Gastroesophageal sphincter (tissue), 4 donors: ENCODE results near the gene ASB16. TPM values are rescaled to one million over a fixed set of nuclear protein-coding genes. Genes with fewer than 3 reads are reported as not detected.

Source experiments
- ATAC-seq: fragments of 150-250 bp; one replicate; pipeline ENCODE4 v1.9.1; 2016; ENCODE audit warnings: mild to moderate bottlenecking, moderate library complexity
- H3K27ac ChIP-seq, 4 donors: fragments of 200-600 bp; sonication (generic) in 3 of 4; 1 replicate in 3 of 4; 2 replicates in 1 of 4; pipeline ENCODE4 v1.5.1; 2016 to 2019
- H3K27me3 ChIP-seq: fragments of 200-600 bp; sonication (generic); one replicate; pipeline ENCODE4 v1.5.1; 2019
- H3K36me3 ChIP-seq, 2 donors: fragments of 200-600 bp; sonication (generic); one replicate each; pipeline ENCODE4 v1.5.1; 2019; ENCODE audit warnings: control low read depth in 1 of 2
- H3K4me1 ChIP-seq, 3 donors: fragments of 200-600 bp; sonication (generic); 1 replicate in 2 of 3; 2 replicates in 1 of 3; pipeline ENCODE4 v1.5.1; 2016 to 2019; ENCODE audit warnings: control low read depth in 2 of 3
- H3K4me3 ChIP-seq, 2 donors: fragments of 200-600 bp; sonication (generic); one replicate each; pipeline ENCODE4 v1.5.1; 2019; ENCODE audit warnings: mild to moderate bottlenecking in 1 of 2, moderate library complexity in 1 of 2
- H3K9me3 ChIP-seq, 3 donors: fragments of 200-600 bp; sonication (generic); one replicate each; pipeline ENCODE4 v1.5.1; 2017 to 2019; ENCODE audit warnings: control low read depth in 2 of 3
- CTCF ChIP-seq, 4 experiments: fragments of 200-600 bp in 2 of 4; fragments of 450-650 bp in 2 of 4; sonication (generic) in 1 of 4; IDR thresholded peaks; one replicate each; pipeline ENCODE4 v1.5.1; 2017 to 2019; ENCODE audit warnings: antibody characterized with exemption in 4 of 4, mild to moderate bottlenecking in 2 of 4, moderate library complexity in 2 of 4
- EP300 ChIP-seq: sonication (generic); formaldehyde crosslinking; IDR thresholded peaks from one replicate; pipeline ENCODE4 v1.6.1; 2017; ENCODE audit warnings: antibody characterized with exemption, mild to moderate bottlenecking
- POLR2A ChIP-seq, 2 donors: fragments of 450-650 bp; IDR thresholded peaks; one replicate each; pipeline ENCODE4 v1.6.1; 2017; ENCODE audit warnings: antibody characterized with exemption in 2 of 2, mild to moderate bottlenecking in 2 of 2, moderate library complexity in 1 of 2
- POLR2AphosphoS5 ChIP-seq: sonication (generic); formaldehyde crosslinking; IDR thresholded peaks from one replicate; pipeline ENCODE4 v1.6.1; 2017; ENCODE audit warnings: antibody characterized with exemption
- WGBS, 2 donors: methylation state at CpG; one replicate each; pipeline ENCODE4 v1.1.5; 2018; ENCODE audit warnings: low coverage in 1 of 2; 5-methylcytosine and 5-hydroxymethylcytosine counted together
- total RNA-seq, 4 donors: library from RNA; depleted of rRNA; stranded (reverse); fragments of >200 nt; gene quantifications; one replicate each; pipeline ENCODE4 v1.1.0, GENCODE V29; 2016

ASB16 gene
- total RNA-seq, 4 donors from 2014 or later = 1.8 to 6.9 (median 3.9) TPM

- TF ChIP-seq POLR2AphosphoS5 (no peak), CTCF (IDR thresholded peaks at IDR 0.05) (no peak), POLR2A (IDR thresholded peaks at IDR 0.05) (peak in 1 of 2 donors; percentile 4), EP300 (no peak)
- H3K4me3 ChIP-seq = peak within 1 kb of the TSS; percentile 48 to 64
- no peaks in the 10 kb centered on the region for H3K9me3 ChIP-seq
- H3K27ac ChIP-seq = peak within 1 kb of the TSS; percentile 79 to 100 (median 94)
- WGBS, 2 donors = no CpG with 5 or more reads among the region's 76 CpGs
- H3K27me3 ChIP-seq = no peaks in the 10 kb centered on the region
- ATAC-seq = peak; percentile 16
- H3K4me1 ChIP-seq = peaks cover 7 to 56% (median 28%) of the 10 kb centered on the region in 3 donors
- peaks cover 0 to 27% of the 10 kb centered on the region in 2 donors for H3K36me3 ChIP-seq
Observed at GRCh38 chr17:44219616-44220212, 49.2 kb downstream of the ASB16 start, which contains the start of gene UBTF. Gene UBTF (minus strand): TSS chr17:44219675. CDS start chr17:44218229, 1,446 bp downstream.

GRCh38 chr17:44220213-44221083 is 49.9 kb downstream of the ASB16 start:
- peaks cover 0 to 20% of the 10 kb centered on the region in 2 donors for H3K36me3 ChIP-seq
- WGBS, 2 donors = 0% methylated on average over 3 of the region's 108 CpGs; no CpG with 5 or more reads in 1 of the 2 donors
- no peaks in the 10 kb centered on the region for H3K27me3 ChIP-seq
- H3K4me3 ChIP-seq = peak overlapping the region; percentile 48 to 64
- TF ChIP-seq EP300 (no peak), POLR2AphosphoS5 (no peak), CTCF (IDR thresholded peaks at IDR 0.05) (no peak), POLR2A (IDR thresholded peaks at IDR 0.05) (no peak)
- peak overlapping the region; percentile 79 to 100 (median 94) for H3K27ac ChIP-seq
- ATAC-seq = peak; percentile 26
- no peaks in the 10 kb centered on the region for H3K9me3 ChIP-seq
- peaks cover 7 to 57% (median 28%) of the 10 kb centered on the region in 3 donors for H3K4me1 ChIP-seq

- ATAC-seq = peak; percentile 17
- no peak for TF ChIP-seq EP300
- peak; percentile 28 for TF ChIP-seq POLR2AphosphoS5
- TF ChIP-seq POLR2A (IDR thresholded peaks at IDR 0.05) = peak; percentile 11 to 44
- no peak for TF ChIP-seq CTCF (IDR thresholded peaks at IDR 0.05)
- H3K27me3 ChIP-seq = no peaks in the 10 kb centered on the region
- peak overlapping the region; percentile 48 to 64 for H3K4me3 ChIP-seq
- peak overlapping the region; percentile 79 to 100 (median 94) for H3K27ac ChIP-seq
- peaks cover 7 to 51% (median 28%) of the 10 kb centered on the region in 3 donors for H3K4me1 ChIP-seq
- WGBS, 2 donors = 0 to 1% methylated on average over 8 to 34 of the region's 54 CpGs
- H3K36me3 ChIP-seq = peaks cover 0 to 12% of the 10 kb centered on the region in 2 donors
- no peaks in the 10 kb centered on the region for H3K9me3 ChIP-seq
Observed at GRCh38 chr17:44221084-44221861, 50.8 kb downstream of the ASB16 start.

GRCh38 chr17:44221862-44222111 is 51.3 kb downstream of the ASB16 start:
- no peak for ATAC-seq

More at GRCh38 chr17:44221862-44222111, 51.3 kb downstream of the ASB16 start:
- Histone ChIP-seq H3K27me3 (no peaks in the 10 kb centered on the region), H3K4me3 (peak overlapping the region; percentile 48 to 64), H3K9me3 (no peaks in the 10 kb centered on the region), H3K27ac (peak overlapping the region; percentile 79 to 100 (median 94)), H3K4me1 (peaks cover 7 to 46% (median 28%) of the 10 kb centered on the region in 3 donors), H3K36me3 (peaks cover 0 to 7% of the 10 kb centered on the region in 2 donors)
- WGBS, 2 donors = 0% methylated on average over 2 to 12 of the region's 17 CpGs
- TF ChIP-seq CTCF (IDR thresholded peaks at IDR 0.05) (no peak), POLR2A (IDR thresholded peaks at IDR 0.05) (no peak), POLR2AphosphoS5 (no peak), EP300 (no peak)
